Measurements from ENCODE around the gene CAPZA2. TPM values are rescaled to one million over a fixed set of nuclear protein-coding genes. Genes with fewer than 3 reads are reported as not detected.
"Not testable (repeated sequence)": the region's sequence is repeated elsewhere in the genome, so short reads cannot be mapped to it uniquely, and the experiment has no call there.

CAPZA2 gene
- total RNA-seq, 1 donor from 2014 or later: 203 TPM

DNA sequence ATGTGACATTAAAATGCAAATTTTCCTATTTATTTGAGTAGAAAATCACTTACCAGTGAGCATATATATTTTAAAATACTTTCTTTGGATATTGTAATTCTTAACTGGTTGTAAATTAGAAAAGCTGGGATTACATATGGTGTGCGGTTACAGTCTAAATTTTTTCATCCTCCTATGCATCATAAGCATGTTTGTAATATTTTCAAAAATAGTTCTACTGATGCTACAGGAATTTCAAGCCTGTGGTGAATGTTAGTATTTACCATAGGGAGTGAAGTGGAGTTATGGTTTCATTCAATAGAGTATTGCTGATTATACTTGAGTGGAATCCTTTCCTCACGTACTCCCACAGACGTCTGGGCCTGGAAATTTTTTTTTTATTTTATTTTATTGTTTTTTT, 56.3 kb downstream of the CAPZA2 start:
- no peak for DNase-seq (ENCODE audit: low spot score)

DNA sequence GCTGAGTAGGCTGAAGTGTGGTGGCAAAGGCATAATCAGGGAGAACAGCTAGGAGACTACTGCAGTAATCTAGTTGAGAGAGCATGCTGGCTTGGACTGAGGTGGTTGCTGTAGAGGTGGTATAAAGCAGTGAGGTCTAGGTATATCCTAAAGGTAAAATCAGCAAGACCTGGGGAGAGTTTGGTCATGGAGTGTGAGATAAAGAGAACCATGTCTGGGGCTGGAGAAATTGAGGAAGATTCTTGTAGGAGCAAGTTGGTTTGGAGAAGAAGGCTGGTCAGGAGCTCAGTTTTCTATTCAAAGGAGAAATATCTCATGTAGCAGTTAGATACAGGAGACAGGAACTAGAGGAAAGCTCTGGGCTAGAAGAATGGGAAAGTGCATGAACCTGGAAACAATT, 58.0 kb downstream of the CAPZA2 start:
- DNase-seq (ENCODE audit: low spot score): no peak

DNA sequence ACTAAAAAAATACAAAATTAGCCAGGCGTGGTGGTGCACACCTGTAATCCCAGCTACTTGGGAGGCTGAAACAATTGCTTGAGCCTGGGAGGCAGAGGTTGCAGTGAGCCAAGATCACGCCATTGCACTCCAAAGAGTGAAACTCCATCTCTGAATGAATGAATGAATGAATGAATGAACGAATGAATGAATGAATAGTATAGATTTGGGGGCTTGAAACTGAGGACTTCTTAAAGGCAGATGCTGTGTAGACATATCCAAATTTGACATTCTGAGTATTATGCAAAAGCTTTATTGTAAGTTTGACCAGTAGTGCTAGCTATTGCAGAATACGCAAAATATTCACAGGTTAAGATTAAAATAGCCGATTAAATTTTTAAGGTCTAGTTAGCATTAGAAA, 60.2 kb downstream of the CAPZA2 start:
- DNase-seq (ENCODE audit: low spot score): no peak

DNA sequence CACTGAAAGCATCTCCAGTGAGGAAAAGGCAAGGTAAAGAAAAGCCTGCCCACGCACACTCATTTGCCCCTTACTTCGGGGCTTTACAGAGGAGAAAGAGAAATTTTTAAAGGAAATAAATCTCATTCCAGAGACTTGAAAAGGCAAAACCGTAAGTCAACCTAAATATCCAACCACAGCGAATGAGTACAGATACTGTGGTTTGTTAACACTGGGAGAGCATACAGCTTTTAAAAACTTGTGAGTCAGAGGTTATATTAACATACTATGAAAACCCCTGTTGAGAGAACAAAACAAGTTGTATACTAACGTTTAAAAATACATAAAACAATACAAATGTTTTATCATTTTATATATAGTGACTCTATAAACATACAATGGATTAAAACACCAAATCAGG, 62.4 kb downstream of the CAPZA2 start:
- DNase-seq (ENCODE audit: low spot score): no peak

DNA sequence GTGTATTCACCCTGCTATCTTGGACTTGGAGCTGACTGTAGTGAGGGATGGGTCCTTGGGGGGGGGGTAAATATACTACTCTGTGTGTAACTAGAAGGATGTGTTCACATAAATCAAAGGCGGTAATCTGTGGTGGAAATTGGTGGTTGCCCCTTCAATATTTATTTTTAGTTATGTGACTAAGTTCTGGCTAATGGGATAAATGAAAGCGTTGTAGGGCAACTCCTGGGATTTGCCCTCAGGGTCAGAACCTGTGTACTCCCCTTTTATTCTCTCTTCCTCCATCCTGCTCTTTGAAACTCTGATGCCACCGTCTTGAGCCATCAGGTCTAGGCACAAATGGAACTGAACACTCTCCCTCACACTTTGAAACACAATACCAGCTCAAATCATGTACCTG, 66.6 kb downstream of the CAPZA2 start:
- no peak for DNase-seq (ENCODE audit: low spot score)

DNA sequence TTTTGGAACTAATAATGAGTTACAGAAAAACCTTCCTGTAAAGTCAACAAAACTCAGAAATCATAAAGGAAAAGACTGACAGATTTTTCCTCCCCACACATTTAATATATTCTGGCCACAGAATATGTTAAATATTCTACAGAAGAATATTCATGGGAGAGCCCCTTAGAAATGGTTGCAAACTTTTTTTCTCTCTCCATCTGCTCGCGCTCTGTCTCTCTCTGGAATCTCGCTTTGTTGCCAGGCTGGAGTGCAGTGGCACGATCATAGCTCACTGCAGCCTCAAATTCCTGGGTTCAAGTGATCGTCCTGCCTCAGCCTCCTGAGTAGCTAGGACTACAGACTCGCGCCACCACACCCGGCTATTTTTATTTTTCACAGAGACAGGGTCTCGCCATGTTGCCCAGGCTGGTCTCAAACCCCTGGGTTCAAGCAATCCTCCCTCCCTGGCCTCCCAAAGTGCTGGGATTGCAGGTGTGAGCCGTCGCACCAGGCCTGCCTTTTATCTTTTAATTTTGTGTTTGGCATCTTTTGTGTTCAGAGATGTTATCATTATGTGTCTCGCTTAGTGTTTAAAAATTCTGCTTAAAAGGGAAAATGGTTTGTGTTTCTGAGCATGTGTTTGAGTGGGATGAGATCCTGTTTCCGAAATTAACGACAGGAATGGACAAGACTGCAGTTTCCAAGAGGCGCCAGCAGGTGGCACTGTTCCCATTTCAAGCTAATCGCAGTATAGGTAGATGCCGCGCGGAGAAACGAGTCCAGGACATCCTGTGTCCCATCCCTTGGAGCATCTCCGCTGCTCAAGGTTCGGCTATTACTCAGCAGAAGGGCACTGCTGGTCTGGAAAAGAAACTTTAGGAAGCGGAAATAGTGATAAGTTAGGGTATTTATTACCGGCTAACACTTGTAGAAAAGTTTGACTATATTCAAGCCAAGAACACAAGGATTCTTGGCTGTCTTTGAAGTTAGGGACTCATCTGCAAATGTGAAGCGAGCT, 67.8 kb downstream of the CAPZA2 start:
- peak; percentile 79 for DNase-seq (ENCODE audit: low spot score)

DNA sequence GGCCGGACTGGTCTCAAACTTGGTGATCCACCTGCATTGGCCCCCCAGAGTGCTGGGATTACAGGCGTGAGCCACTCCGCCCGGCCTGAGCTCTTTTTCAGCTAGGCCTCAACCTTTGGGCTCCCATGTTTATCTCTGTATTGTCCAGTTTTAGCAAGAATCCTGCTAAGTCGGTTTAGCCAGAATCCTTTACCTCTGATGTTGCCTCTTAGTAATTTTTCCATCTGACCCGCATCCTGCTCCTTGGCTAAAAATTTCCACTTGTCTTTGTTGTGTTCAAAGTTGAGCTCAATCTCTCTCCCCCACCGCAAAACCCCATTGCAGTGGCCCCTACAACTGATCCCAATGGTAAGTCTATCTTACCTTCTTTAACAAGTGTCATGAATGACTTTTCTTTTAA, 70.2 kb downstream of the CAPZA2 start:
- DNase-seq (ENCODE audit: low spot score): no peak

DNA sequence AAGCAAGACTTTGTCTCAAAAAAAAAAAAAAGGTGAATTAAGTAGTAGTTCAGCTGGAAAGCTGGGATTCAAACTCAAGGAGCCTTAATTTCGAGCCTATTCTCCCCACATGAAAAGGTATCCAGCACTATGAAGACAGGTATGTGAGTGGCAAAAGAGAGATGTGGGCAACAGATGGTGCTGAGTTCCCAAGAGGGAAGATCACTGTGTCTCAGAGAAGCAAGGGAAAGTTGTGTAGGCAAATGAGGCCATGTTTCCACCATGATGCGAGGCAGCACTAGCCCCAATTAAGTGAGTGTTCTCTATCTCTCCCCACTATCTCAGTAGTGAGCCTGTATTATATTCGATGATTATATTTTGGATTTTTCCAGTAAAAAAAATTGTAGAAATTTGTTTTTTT, 71.1 kb downstream of the CAPZA2 start:
- DNase-seq (ENCODE audit: low spot score): no peak

DNA sequence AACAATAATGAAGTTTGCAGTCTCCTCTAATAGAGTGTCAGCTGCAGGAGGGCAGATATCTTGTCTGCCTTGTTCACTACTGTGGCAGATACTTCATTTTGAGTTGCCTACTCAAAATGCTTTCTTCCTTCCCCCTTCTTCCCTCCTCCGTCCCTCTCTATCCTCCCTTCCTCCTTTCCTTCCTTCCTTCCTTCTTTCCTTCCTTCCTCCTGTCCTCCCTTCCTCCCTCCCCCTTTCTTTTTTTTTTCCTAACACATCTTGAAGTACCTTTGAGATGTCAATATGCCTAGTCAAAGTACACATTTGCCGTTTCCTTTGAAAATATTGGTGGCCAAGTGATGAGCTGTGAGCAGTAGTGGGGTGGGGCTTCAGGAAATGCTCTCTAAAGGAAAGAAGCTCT, 72.2 kb downstream of the CAPZA2 start:
- no peak for DNase-seq (ENCODE audit: low spot score)

DNA sequence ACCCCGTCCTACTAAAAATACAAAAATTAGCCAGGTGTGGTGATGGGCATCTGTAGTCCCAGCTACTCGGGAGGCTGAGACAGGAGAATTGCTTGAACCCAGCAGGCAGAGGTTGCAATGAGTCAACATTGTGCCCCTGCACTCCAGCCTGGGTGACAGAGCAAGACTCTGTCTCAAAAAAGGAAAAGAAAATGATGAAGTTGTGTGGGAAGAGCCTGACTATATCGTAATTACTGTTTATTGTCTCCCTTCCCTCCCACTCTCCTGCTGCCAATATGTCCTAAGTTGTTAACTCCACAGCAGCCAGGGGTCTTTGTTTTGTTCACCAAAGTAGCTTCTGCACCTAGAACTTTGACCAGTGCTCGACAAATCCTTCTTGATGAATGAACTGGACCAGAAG, 74.5 kb downstream of the CAPZA2 start:
- not testable (repeated sequence) for DNase-seq (ENCODE audit: low spot score)

DNA sequence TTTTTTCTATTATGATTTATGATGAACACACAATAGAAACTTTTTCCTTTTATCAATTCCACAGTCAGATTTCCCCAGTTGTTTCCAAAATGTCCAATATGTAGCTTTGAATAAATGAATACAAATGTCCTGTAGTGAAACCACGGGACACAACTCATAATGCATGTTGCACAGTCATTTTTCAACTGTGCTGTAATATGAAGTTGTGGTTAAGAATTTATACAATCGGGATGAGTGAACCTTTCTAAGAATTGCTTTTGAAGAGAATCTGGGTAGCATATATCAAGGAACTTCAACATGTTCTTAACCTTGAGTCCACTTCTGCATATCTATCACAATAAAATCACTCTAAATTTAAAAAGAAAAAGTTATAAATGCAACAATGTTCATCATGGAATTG, 76.3 kb downstream of the CAPZA2 start:
- DNase-seq (ENCODE audit: low spot score): no peak

DNA sequence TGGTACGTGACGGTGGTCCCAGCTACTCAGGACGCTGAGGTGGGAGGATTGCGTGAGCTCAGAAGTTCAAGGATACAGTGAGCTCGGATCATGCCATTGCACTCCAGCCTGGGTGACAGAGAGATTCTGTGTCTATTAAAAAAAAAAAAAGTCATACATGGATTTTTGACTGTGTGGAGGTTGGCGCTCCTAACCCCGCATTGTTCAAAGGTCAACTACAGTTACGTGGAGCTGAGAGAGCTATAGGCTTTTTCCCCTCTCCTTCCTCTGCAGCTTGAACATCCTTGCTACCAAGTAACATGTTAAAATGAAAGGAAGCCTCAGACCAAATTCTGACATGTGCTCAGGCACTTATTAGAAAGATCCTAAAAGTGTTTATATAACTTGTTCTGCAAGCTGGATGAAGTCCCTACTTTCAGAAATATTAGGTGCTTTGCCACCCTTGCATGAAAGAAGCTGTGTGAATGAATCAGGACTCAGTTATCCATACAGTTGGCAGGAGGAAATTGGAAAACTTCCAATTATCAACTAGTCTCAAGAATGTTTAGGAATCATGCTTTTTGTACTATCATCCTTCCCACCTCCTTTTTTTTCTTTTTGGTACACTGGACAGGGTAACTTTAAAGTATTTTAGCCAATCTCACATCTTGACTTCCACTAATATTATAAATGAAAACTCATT, 78.4 kb downstream of the CAPZA2 start:
- DNase-seq (ENCODE audit: low spot score): no peak

DNA sequence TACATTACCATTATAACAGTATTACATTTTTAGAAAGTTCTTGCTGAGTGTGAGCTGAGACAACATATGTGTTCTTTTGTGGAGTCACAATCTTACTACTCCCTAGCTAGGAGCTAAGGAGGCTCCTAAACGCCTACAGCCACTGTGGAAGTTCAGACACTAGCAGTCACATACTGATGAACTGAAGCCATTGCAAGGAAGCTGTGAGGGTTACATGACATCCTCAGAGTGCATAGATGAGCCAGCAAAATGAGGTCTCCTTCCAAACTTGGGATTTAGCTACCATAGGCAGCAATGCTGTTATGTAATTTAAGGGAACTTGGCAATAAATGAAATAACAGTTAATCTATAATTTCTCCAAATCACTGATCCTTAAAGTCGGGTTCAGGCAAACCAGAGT, 80.1 kb downstream of the CAPZA2 start:
- DNase-seq (ENCODE audit: low spot score): no peak

DNA sequence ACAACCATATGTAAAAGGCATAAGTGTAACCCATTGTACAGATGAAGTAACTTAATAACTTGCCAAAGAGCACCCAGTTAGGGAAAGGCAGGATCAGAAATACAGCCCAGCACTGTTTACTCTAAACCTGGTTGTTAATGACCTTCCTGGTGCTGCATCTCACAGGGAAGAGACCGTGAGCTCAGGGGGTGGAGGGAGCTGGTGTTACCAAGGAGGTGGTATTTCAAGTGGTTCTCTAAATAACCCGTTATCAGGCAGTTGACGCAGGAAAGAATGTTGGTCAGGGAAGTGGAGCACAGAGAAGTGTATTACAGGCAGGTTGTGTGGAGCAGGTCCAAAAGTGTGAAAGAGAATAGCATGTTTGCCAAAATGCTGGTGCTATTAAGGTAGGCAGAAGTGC, 86.5 kb downstream of the CAPZA2 start:
- no peak for DNase-seq (ENCODE audit: low spot score)

DNA sequence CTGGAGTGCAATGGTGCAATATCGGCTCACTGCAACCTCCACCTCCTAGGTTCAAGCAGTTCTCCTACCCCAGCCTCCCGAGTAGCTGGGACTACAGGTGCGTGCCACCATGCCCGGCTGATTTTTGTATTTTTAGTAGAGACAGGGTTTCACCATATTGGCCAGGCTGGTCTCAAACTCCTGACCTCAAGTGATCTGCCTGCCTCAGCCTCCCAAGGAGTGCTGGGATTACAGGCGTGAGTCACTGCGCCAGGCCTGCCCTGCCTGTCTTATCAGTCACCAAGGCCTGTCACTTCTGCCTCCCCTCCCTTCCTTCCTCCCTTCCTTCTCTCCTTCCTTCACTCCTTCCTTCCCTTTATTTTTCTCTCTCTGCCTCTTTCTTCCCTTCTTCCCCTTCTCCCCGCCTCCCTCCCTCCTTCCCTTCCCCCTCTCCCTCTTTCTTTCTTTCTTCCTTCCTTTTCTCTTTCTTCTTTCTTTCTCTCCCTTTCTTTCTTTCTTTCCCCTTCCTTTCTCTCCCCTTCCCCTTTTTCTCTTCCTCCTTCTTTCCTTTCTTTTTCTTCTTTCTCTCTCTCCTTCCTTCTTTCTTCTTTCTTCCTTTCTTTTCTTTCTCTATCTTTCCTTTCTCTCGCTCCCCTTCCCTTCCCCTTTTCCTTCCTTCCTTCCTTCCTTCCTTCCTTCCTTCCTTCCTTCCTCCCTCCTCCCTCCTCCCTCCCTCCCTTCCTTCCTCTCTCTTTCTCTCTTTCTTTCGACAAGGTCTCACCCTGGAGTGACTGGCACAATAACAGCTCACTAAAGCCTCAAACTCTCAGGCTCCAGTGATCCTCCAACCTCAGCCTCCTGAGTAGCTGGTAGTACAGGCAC, 87.8 kb downstream of the CAPZA2 start:
- no peak for DNase-seq (ENCODE audit: low spot score)

DNA sequence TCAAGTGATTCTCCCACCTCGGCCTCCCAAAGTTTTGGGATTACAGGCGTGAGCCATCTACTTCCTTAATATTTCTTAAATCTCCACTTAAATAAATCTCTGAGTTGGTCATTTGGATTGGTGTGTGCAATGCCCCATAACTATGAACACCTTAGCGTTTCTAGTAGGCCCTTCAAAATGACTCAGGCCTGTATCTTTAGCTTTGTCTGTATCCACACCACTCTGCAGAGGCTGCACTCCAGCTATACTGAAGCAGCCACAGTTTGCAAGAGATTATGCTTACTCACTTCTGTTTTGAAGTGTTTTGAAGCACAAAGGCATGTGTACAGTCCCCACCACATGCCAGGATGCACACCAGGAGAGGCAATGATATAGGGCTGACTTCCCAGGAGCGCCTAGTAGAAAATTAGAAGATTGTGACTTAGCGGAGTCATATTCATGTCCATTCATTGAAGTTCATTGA, 88.5 kb downstream of the CAPZA2 start:
- no peak for DNase-seq (ENCODE audit: low spot score)

DNA sequence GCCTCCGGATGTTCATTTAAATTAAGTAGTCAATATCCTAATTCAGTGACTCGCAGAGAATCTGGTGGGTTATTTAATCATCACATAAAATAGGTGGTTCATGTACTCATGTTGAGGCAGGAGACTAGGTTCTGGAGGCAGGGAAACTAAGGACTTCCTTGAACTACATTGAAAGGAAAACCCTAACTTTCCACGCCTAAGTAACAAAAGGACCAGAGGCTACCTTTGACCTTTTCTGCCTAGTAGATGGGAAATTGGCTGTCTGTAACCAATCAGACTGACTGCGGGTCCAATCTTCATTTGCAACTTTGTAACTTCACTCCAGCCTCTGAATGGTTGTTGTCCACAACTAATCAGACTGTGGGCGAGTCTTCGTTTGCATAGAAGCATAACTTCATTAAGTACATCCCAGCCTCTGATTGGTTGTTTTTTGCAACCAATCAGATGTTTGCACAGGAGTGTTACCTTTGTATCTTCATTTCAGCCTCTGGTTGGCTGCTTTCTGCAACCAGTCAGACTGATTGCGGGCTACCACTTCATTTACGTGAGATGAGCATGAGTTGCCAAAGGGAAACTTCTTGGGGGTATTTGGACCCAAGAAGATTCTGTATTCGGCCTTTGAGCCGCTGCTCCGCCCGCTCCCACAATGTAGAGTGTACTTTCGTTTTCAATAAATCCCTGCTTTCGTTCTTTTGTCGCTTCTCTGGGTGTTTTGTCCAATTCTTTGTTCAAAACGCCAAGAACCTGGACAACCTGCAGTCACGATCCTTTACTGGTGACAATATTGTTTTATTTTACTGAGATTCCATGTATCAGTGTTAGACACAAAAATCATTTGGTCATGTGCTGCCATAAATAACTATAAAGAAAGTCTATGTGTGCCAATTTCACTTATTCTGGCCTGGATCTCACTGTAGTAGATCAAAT, 89.2 kb downstream of the CAPZA2 start:
- DNase-seq (ENCODE audit: low spot score): no peak

DNA sequence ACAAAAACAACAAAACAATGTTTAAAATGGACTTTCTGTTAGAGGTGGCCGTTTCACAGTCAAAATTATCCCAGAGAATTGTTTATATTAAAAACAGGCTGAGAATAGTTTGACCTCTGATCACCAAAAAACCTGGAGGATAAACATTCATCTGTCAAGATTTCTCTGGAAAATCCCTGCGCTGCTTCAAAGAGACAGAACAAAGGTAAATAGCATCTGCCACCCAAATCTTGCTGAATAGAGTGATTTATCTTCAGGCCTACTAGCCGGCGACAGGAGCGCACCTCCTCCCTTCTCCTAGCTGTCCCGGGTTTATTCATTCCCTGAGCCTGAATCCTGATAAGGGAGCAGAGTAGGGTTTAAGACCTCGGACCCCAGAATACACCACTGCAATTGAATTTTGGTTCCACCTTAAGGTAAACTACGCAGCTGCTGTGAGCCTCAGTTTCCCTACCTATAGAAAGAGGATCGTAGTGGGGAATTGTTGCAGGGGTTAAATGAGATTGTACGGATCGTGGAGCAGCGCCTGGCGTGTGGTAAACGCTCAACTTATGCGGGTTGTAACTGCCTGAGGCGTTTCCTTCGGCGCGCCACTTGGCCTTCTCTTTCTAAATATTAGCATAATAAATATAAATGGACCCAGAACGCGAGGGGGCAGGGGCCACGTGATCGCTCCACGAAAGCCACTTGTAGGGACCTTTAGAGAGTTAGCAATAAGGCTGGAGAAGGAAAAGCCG, 90.4 kb downstream of the CAPZA2 start:
- peak; percentile 66 for DNase-seq (ENCODE audit: low spot score)

DNA sequence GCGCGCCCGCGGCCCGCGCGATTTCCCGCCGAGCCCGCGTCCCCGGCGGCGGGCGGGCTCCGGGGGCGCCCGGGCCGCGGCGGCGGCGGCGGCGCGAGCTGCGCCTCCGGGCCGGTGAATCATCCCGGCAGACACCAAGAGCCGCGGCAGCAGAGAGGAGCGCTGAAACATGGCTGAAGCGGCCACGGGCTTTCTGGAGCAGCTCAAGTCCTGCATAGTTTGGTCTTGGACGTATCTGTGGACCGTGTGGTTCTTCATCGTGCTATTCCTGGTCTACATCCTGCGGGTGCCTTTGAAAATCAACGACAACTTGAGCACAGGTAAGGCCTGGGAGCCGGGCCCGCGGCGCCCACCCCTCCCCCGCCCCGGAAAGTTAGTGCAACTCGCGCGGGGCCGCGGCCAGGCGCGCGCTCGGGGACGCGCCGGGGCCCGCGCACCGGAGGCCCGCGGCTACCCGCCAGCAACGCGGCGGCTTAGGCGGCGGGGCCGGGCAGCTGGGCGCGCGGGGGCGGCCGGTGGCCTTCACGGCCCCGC, 91.1 kb downstream of the CAPZA2 start, which contains the start of gene ST7:
ST7 (plus strand) TSS at position 130 of the 534 bp plus-strand sequence; CDS start at position 170, 40 bp downstream.
- peak; percentile 56 for DNase-seq (ENCODE audit: low spot score)
